HEK293 (cell line): ENCODE measurements around the gene KLHL11.
"Not testable (repeated sequence)": the region's sequence is repeated elsewhere in the genome, so short reads cannot be mapped to it uniquely, and the experiment has no call there.

Source experiments
- CTCF ChIA-PET: fragments of 350-600 bp; formaldehyde crosslinking; extraction: SDS; loops from one replicate; lab custom pipeline; 2021; ENCODE audit warnings: antibody characterized with exemption; lab: Yijun Ruan, JAX
- POLR2A ChIA-PET: fragments of 300-600 bp; formaldehyde crosslinking; extraction: SDS; loops from one replicate; lab custom pipeline; 2020; ENCODE audit warnings: antibody characterized with exemption, inconsistent platforms; lab: Yijun Ruan, JAX
- H3K27ac ChIP-seq: fragments of 200-500 bp; sonication (Bioruptor generic); 2 replicates; pipeline ENCODE4 v1.5.1; 2014; ENCODE audit warnings: low read depth, low read length, control low read depth, inconsistent platforms; ENCODE audit errors: extremely low read depth
- H3K36me3 ChIP-seq, 2 experiments: fragments of 200-500 bp in 1 of 2; sonication (Bioruptor generic) in 1 of 2; 1 replicate in 1 of 2; 2 replicates in 1 of 2; pipeline ENCODE4 v1.5.1; 2014 to 2017; ENCODE audit warnings: inconsistent platforms in 2 of 2, low read length in 2 of 2; ENCODE audit not compliant: control insufficient read depth in 2 of 2, insufficient read depth in 1 of 2
- H3K4me1 ChIP-seq: fragments of 200-500 bp; sonication (Bioruptor generic); 2 replicates; pipeline ENCODE4 v1.5.1; 2014; ENCODE audit warnings: mild to moderate bottlenecking, low read length, inconsistent platforms; ENCODE audit not compliant: control insufficient read depth, insufficient read depth
- H3K4me3 ChIP-seq: 2 replicates; pipeline ENCODE4 v1.5.1; 2011; ENCODE audit warnings: low read depth, mild to moderate bottlenecking, control low read depth, low read length, moderate library complexity
- H3K9me3 ChIP-seq: fragments of 200-500 bp; sonication (Bioruptor generic); 2 replicates; pipeline ENCODE4 v1.5.1; 2014; ENCODE audit warnings: low read depth, low read length, inconsistent platforms; ENCODE audit not compliant: control insufficient read depth, insufficient read depth
- FEZF1 ChIP-seq: fragments of 450-650 bp; formaldehyde crosslinking; IDR thresholded peaks from 2 replicates; pipeline ENCODE4 v1.5.1; 2016; ENCODE audit warnings: missing biosample characterization, missing genetic modification characterization
- HIC1 ChIP-seq: fragments of 450-650 bp; formaldehyde crosslinking; IDR thresholded peaks from 2 replicates; pipeline ENCODE4 v1.5.1; 2016; ENCODE audit warnings: missing biosample characterization, missing genetic modification characterization
- KLF1 ChIP-seq: fragments of 450-650 bp; formaldehyde crosslinking; IDR thresholded peaks from 2 replicates; pipeline ENCODE4 v1.5.1; 2016; ENCODE audit warnings: missing biosample characterization, missing genetic modification characterization
- KLF10 ChIP-seq: fragments of 450-650 bp; IDR thresholded peaks from 2 replicates; pipeline ENCODE4 v1.5.1; 2018; ENCODE audit warnings: missing biosample characterization, mild to moderate bottlenecking, missing genetic modification characterization
- KLF16 ChIP-seq: fragments of 450-650 bp; formaldehyde crosslinking; IDR thresholded peaks from 2 replicates; pipeline ENCODE4 v1.5.1; 2017; ENCODE audit warnings: missing biosample characterization, missing genetic modification characterization
- WT1 ChIP-seq: fragments of 450-650 bp; formaldehyde crosslinking; IDR thresholded peaks from 2 replicates; pipeline ENCODE4 v1.5.1; 2016; ENCODE audit warnings: missing biosample characterization, missing genetic modification characterization
- ZBTB17 ChIP-seq: fragments of 450-650 bp; formaldehyde crosslinking; IDR thresholded peaks from 2 replicates; pipeline ENCODE4 v1.5.1; 2016; ENCODE audit warnings: missing biosample characterization, missing genetic modification characterization
- ZNF2 ChIP-seq: fragments of 450-650 bp; formaldehyde crosslinking; IDR thresholded peaks from 2 replicates; pipeline ENCODE4 v1.5.1; 2016; ENCODE audit warnings: missing biosample characterization, missing genetic modification characterization
- ZNF26 ChIP-seq: fragments of 450-650 bp; formaldehyde crosslinking; IDR thresholded peaks from 2 replicates; pipeline ENCODE4 v1.5.1; 2016; ENCODE audit warnings: missing biosample characterization, missing genetic modification characterization
- ZNF335 ChIP-seq: fragments of 450-650 bp; formaldehyde crosslinking; conservative IDR thresholded peaks from 2 replicates; pipeline ENCODE4 v1.5.1; 2016; ENCODE audit warnings: missing biosample characterization, missing genetic modification characterization
- ZNF391 ChIP-seq: fragments of 450-650 bp; formaldehyde crosslinking; IDR thresholded peaks from 2 replicates; pipeline ENCODE4 v1.5.1; 2016; ENCODE audit warnings: low read depth, missing biosample characterization, missing genetic modification characterization, borderline replicate concordance
- ZNF521 ChIP-seq: fragments of 450-650 bp; formaldehyde crosslinking; IDR thresholded peaks from 2 replicates; pipeline ENCODE4 v1.5.1; 2017; ENCODE audit warnings: missing biosample characterization, mild to moderate bottlenecking, missing genetic modification characterization
- ZSCAN5A ChIP-seq: fragments of 450-650 bp; formaldehyde crosslinking; IDR thresholded peaks from 2 replicates; pipeline ENCODE4 v1.5.1; 2016; ENCODE audit warnings: missing biosample characterization, missing genetic modification characterization
- TF ChIP-seq, protein P1 (sequence below): fragments of 450-650 bp; formaldehyde crosslinking; conservative IDR thresholded peaks from 2 replicates; pipeline ENCODE4 v1.5.1; 2016; ENCODE audit warnings: low read depth, missing biosample characterization, missing genetic modification characterization

KLHL11 gene

DNA sequence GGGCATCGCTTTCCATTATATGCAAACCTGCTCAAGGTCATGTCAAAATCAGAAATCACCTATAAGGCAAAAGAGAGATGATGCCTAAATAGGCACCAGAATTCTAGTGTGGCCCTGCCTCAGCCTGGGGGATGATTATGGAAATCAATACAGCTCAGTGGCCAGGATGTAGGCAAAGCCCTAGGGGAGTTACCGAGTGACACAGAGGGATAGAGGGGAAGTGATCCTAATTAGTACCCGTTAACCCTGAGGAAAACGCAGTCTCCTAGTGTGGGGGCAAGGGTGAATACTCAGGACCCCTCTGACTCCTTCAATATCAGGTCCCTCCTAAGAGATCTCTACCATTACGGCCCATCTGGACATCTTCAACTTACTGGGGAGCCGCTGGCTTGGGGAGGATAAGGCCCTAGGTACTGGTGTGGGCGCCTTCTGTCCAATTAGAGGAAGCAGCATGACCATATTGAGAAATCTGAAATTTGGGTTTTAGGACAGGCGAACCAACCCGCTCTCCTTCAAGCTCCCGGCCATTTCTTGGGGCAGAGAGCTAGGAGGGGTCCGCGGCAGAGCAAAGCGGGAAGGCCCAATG, 29.9 kb downstream of the KLHL11 start:
- Histone ChIP-seq H3K36me3 (peaks cover 43 to 44% of the 10 kb centered on the region in 2 experiments), H3K4me3 (peak overlapping the region; percentile 95), H3K9me3 (no peaks in the 10 kb centered on the region), H3K4me1 (peaks cover 4% of the 10 kb centered on the region), H3K27ac (peak overlapping the region; percentile 87)
- TF ChIP-seq HIC1 (tag by site-specific recombination) (no peak), ZBTB17 (peak; percentile 33; the same call in 1 of the 2 replicates), ZSCAN5A (tag by site-specific recombination) (no peak), KLF10 (tag by site-specific recombination) (0 out of 2 replicates have a peak, but pooled peaks have one; percentile 20), ZNF26 (tag by site-specific recombination) (no peak), ZNF335 (peak; percentile 96), KLF1 (tag by site-specific recombination) (no peak)
- POLR2A ChIA-PET: interaction anchor here (0.5 to 2.8 kb wide), 11 partner anchors 9 to 182 kb away, joined by 3 to 25 read pairs (median 5); partner anchors contain the start of genes ACLY, DNAJC7, EIF1 and FKBP10
- CTCF ChIA-PET: interaction anchor here (0.6 to 1.8 kb wide), 10 partner anchors 16 to 1418 kb away, joined by 3 to 7 read pairs (median 3); partner anchors contain the start of genes P3H4 and TOP2A

DNA sequence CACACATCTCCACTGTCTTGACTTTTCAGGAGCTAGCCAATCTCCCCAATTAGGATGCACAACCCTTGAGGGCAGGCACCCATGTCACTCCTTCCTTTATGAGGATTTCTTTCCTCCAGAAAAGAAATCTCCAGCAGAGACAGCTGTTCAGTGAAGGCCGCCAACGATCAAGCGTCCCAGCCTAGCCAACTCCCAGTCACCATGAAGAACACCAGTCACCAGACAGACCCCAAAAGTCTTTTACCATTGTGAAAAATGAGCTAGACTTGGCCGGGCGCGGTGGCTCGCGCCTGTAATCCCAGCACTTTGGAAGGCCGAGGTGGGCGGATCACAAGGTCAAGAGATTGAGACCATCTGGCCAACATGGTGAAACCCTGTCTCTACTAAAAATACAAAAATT, 35.3 kb downstream of the KLHL11 start:
- H3K27ac ChIP-seq, H3K9me3 ChIP-seq, H3K4me3 ChIP-seq, H3K4me1 ChIP-seq: not testable (repeated sequence)
- peaks cover 82 to 93% of the 10 kb centered on the region in 2 experiments for H3K36me3 ChIP-seq
- POLR2A ChIA-PET: interaction anchor here (0.6 to 1.5 kb wide), 6 partner anchors 10 to 98 kb away, joined by 3 to 7 read pairs (median 3); no protein-coding TSS in a partner anchor
- CTCF ChIA-PET: interaction anchor here (0.6 to 1.2 kb wide), 4 partner anchors 18 to 690 kb away, joined by 3 to 5 read pairs (median 3); partner anchors contain the start of gene P3H4

DNA sequence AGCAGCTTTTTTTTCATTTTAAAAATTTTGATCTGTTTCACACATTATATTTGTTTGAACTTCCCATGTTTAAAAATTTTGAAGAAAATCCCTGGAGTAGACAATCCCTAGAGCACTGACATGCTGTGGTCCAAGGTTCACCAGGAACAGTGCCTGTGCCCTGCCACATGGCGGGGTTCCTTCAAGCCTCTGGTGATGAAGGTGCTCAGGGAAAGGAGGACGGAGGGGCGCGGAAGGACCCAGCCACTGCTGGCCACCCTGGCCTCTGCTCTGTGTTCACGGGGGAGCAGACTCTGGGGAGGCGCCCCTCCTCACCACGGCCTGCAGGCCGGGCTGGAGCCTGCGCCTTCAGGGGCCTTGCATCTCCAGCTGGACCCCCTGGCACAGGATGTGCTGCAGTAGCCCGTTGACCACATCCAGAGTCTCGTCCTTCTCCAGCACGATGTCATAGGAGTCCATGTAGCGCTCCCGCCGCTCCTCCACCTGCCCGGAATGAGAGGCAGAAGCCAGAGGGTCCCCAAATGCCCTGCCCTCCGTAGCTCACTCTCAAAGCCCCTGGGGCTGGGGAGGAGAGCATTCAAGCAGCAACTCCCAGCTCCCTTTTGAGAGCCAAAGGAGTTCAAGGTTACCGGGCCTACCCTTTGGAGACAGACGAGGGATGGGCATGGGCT, 39.9 kb downstream of the KLHL11 start:
- ChIA-PET POLR2A (interaction anchor here (0.7 to 2.9 kb wide), 5 partner anchors 10 to 92 kb away, joined by 3 to 10 read pairs (median 5); partner anchors contain the start of genes KLHL10 and P3H4), CTCF (interaction anchor here (1.2 to 1.4 kb wide), 3 partner anchors 15 to 61 kb away, joined by 3 to 6 read pairs (median 4); no protein-coding TSS in a partner anchor)
- Histone ChIP-seq H3K4me1 (no peaks in the 10 kb centered on the region), H3K36me3 (peaks cover 40 to 90% of the 10 kb centered on the region in 2 experiments), H3K4me3 (no peak overlapping the region), H3K27ac (no peak overlapping the region), H3K9me3 (no peaks in the 10 kb centered on the region)
- TF ChIP-seq, protein P1, sequence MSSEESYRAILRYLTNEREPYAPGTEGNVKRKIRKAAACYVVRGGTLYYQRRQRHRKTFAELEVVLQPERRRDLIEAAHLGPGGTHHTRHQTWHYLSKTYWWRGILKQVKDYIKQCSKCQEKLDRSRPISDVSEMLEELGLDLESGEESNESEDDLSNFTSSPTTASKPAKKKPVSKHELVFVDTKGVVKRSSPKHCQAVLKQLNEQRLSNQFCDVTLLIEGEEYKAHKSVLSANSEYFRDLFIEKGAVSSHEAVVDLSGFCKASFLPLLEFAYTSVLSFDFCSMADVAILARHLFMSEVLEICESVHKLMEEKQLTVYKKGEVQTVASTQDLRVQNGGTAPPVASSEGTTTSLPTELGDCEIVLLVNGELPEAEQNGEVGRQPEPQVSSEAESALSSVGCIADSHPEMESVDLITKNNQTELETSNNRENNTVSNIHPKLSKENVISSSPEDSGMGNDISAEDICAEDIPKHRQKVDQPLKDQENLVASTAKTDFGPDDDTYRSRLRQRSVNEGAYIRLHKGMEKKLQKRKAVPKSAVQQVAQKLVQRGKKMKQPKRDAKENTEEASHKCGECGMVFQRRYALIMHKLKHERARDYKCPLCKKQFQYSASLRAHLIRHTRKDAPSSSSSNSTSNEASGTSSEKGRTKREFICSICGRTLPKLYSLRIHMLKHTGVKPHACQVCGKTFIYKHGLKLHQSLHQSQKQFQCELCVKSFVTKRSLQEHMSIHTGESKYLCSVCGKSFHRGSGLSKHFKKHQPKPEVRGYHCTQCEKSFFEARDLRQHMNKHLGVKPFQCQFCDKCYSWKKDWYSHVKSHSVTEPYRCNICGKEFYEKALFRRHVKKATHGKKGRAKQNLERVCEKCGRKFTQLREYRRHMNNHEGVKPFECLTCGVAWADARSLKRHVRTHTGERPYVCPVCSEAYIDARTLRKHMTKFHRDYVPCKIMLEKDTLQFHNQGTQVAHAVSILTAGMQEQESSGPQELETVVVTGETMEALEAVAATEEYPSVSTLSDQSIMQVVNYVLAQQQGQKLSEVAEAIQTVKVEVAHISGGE (tag by site-specific recombination): no peak
- no peak for TF ChIP-seq WT1 (tag by site-specific recombination)
- no peak for TF ChIP-seq ZNF2 (tag by site-specific recombination)
- no peak for TF ChIP-seq ZNF391 (tag by site-specific recombination)
- TF ChIP-seq ZNF521 (tag by site-specific recombination): no peak
- TF ChIP-seq KLF16 (tag by site-specific recombination): no peak
- no peak for TF ChIP-seq FEZF1
